ENCODE results near the gene SLTM.
A peak's percentile ranks its signal among the peaks of the same experiment; 100 is the strongest.
"Not testable (repeated sequence)": the region's sequence is repeated elsewhere in the genome, so short reads cannot be mapped to it uniquely, and the experiment has no call there.

The SLTM gene

DNA sequence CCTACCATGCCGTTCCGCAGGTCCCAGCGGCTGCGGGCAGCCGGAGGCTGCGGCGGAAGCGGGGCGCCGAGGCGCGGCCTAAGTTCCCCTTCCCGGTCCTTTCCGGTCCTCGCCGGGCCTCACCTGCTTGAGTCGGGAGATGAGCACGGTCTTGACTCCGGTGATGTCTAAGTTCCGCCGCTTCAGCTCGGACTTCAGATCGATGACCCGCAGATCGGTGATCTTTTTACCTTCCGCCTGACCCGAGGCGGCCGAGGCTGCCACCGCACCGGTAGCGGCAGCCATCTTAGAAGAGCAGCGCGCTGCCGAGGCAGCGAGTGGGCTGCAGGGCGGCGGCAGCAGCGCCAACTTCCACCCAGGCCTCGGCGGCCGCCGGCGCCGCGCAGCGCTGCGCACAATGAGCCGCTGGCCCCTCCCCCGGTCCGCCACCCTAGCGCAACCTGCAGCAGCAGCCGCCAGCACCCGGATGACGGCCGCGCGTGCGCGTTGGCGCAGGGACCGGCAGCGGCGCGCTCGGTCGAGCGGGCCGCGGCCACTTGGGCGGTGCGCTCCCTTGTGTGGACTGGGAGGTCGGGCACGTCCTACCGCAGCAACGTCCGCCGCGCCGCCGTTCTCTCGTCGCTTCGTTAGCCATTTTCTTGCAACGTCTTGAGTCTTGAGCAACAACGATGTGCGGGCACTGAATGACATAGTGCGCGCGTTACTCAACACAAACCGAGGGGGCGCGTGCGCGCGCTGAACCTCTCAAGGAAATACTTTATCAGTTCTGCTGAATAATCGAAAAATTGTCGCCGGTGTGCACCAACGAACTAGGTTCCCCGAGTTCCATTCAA, at the start of gene SLTM:
Gene SLTM (minus strand): TSS at position 399 of the 833 bp plus-strand sequence. CDS start 114 bp downstream, at position 285.
- peak; percentile 72 to 91 for DNase-seq (ENCODE audit: low read depth in 2 of 2, low spot score in 1 of 2)

GRCh38 chr15:58983261-58983660, 49.8 kb upstream of the SLTM start:
- DNase-seq (ENCODE audit: low read depth in 2 of 2, low spot score in 1 of 2) = no peak

DNA sequence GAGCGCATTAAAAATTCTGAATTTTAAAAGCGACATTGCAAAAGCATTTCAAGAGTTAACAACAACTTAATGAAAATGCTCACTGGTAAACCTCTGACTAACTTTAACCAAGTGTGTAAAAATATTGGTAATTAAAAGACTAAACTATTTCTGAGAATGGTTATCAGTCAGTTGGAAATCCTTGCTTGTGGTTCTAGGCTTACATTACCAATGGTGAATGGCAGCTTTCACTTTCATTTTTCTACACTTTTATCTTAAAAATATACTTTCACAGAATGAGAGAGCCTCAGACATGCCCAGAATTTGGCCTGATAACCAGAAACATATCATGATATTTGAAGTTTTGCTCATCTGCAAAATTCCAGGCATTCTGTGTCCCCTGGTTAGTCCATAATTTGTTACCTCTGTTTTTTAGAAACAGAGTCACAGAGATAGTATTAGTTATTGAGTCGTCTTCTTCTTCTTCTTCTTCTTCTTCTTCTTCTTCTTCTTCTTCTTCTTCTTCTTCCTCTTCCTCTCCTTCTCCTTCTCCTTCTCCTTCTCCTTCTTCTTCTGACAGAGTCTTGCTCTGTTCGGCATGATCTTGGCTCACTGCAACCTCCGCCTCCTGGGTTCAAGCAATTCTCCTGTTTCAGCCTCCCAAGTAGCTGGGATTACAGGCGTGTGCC, 48.5 kb upstream of the SLTM start:
- DNase-seq (ENCODE audit: low read depth in 2 of 2, low spot score in 1 of 2) = no peak

- DNase-seq (ENCODE audit: low read depth in 2 of 2, low spot score in 1 of 2) = no peak
Measured at GRCh38 chr15:58980351-58980939, 47.0 kb upstream of the SLTM start.

- DNase-seq (ENCODE audit: low read depth in 2 of 2, low spot score in 1 of 2) = no peak
Measured at GRCh38 chr15:58977887-58978286, 44.4 kb upstream of the SLTM start.

DNA sequence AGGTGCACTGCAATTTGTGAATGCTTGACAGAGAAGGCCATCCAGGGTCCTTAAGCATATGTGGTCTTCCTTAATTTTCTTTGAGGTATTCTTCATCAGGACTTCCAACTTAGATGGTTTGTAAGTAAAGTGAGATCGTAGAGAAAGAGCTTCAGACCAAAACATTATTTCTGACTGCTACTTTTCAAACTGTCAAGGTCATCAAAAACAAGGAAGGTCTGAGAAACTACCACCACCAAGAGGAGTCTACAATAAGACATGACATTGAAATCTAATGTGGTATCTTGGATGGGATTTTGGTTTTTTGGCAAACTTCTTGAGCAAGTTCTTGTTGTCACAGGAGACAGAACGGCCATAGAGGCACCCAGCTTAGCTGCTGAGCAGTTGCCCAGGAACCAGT, 34.0 kb upstream of the SLTM start:
- no peak for DNase-seq (ENCODE audit: low read depth in 2 of 2, low spot score in 1 of 2)

- DNase-seq (ENCODE audit: low read depth in 2 of 2, low spot score in 1 of 2) = no peak
Measured at GRCh38 chr15:58966698-58967097, 33.2 kb upstream of the SLTM start.

DNA sequence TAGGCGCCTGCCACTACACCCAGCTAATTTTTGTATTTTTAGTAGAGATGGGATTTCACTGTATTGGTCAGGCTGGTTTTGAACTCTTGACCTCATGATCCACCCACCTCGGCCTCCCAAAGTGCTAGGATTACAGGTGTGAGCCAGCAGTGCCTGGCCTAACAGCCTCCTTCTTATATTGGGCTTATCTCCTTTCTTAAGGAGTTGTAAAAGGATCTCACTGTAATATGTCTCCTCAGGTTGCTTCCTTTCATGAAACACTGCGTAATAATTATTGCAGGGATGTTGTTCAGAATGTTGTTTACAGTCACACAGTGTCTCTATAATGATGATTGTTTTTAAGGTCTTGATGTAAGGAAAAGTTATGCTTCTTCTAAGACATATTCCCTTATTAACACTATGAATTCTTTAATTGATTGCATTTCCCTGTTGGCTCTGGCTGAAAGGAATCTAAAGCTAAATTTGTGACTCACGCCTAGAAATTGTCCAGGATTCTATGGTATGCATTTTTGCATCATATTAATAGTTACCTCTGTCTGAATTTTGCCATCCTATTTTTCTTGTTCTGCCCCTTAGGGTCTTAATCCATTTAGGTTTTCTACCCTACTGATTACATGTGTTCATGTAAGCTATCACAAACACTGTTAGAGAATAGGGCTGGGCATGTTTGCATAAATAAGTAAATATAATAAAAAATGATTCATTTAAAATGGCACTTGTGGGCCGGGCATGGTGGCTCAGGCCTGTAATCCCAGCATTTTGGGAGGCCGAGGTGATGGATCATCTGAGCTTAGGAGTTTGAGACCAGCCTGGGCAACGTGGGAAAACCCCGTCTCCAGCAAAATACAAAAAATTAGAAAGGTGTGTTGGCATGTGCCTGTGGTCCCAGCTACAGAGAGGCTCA, 29.4 kb upstream of the SLTM start:
- no peak for DNase-seq (ENCODE audit: low read depth in 2 of 2, low spot score in 1 of 2)

DNA sequence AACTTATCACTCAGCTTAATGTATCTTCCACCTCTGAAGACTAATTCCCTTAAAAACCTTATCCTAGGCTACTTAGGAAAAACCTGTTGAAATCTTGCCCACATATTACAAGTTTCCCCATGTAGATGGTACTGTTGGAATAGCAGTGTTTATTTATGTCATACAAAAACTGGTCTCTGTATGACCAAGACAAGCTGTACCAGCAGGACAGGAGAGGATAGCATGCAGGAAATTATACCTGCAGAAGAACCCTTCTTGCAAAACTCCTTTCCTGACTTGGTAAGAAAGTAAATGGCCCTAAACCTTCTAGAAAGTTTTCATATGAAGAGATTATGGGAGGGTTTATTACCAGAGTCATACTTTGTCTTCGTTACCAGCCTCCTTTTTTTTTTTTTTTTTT, 28.7 kb upstream of the SLTM start:
- no peak for DNase-seq (ENCODE audit: low read depth in 2 of 2, low spot score in 1 of 2)

GRCh38 chr15:58958811-58959210, 25.3 kb upstream of the SLTM start:
- DNase-seq (ENCODE audit: low read depth in 2 of 2, low spot score in 1 of 2) = no peak

- peak; percentile 11 to 24 for DNase-seq (ENCODE audit: low read depth in 2 of 2, low spot score in 1 of 2)
Measured at GRCh38 chr15:58957101-58957973, 23.9 kb upstream of the SLTM start.

- no peak for DNase-seq (ENCODE audit: low read depth in 2 of 2, low spot score in 1 of 2)
Measured at GRCh38 chr15:58952751-58953150, 19.3 kb upstream of the SLTM start.

- no peak for DNase-seq (ENCODE audit: low read depth in 2 of 2, low spot score in 1 of 2)
Measured at GRCh38 chr15:58951388-58952007, 18.0 kb upstream of the SLTM start.

GRCh38 chr15:58947179-58947578, 13.7 kb upstream of the SLTM start:
- no peak for DNase-seq (ENCODE audit: low read depth in 2 of 2, low spot score in 1 of 2)

DNA sequence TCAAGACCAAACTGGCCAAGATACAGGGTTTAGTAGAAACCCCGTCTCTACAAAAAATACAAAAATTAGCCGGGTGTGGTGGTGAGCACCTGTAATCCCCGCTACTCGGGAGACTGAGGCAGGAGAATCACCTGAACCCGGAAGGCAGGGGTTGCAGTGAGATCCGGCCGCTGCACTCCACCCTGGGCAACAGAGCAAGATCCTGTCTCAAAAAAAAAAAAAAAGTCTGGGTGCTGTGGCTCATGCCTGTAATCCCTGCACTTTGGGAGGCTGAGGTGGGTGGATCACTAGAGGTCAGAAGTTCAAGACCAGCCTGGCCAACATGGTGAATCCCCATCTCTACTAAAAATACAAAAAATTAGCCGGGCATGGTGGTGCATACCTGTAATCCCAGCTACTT, 1.5 kb upstream of the SLTM start:
- DNase-seq (ENCODE audit: low read depth in 2 of 2, low spot score in 1 of 2) = not testable (repeated sequence)

DNA sequence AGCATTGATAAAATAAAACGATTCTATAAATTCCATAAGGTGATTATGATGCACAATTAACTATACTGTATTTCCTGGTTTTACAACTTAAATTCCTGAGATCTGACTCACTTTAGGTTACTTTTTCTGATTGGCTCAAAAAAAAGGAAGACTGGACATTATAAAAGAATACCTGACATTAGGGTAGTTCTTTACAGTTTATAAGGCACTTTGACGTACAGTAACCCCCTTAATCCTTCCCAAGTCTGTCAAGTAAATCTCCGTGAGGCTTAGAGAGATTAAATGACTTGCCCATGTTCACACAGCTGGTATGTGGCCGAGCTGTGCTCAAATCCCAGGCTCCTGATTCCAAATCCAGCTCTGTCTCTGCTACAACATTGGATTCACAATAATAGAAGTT, 1.0 kb upstream of the SLTM start:
- no peak for DNase-seq (ENCODE audit: low read depth in 2 of 2, low spot score in 1 of 2)

GRCh38 chr15:58934114-58934447, 602 bp upstream of the SLTM start:
- DNase-seq (ENCODE audit: low read depth in 2 of 2, low spot score in 1 of 2) = no peak

- peak in 1 of 2 donors; percentile 1 for DNase-seq (ENCODE audit: low read depth in 2 of 2, low spot score in 1 of 2)
Measured at GRCh38 chr15:58932710-58933280, 684 bp downstream of the SLTM start.

DNA sequence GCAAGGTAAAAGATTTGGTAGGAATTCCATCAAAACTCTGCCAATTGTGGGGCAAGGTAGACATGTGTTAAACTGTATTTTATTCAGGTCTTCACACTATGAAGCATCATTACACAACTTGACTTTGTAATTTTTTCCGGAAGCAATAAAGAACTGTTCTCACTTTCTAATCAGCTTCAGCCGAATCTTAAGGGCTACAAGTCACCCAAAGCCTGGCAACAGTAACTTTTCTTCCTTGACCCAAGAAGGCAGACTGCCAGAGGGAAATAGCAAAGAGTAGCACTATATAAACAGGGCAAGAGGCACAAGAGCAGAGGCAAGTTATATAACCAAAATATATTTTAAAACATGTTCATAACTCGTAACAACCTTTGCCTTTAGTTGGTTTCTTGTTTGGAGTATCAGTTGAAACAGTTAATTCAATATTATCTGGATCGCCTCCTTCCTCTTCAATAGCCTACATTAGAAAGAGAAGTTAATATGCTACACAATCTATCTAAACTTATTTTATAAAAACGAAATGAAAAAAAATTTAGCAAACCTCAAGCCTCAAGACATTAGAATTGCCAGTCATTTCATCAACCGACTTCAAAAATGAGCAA, 1.4 kb downstream of the SLTM start:
- no peak for DNase-seq (ENCODE audit: low read depth in 2 of 2, low spot score in 1 of 2)

Measured in stimulated activated CD8-positive, alpha-beta memory T cell treated with anti-CD3 and anti-CD28 coated beads, Interleukin-4, amount 100 ng/mL, for 4 hours (primary cell).